ENCODE results near the gene LRBA. TPM values are rescaled to one million over a fixed set of nuclear protein-coding genes. Genes with fewer than 3 reads are reported as not detected.
"Not testable (repeated sequence)": the region's sequence is repeated elsewhere in the genome, so short reads cannot be mapped to it uniquely, and the experiment has no call there.

LRBA gene
- total and polyA plus RNA-seq, 9 of the 15 experiments (the other 6 are each of a cell fraction or from before 2014, with no cell fraction given): 24.2 to 88.7 (median 59.7) TPM

GRCh38 chr4:150960079-150960478 lies 55.0 kb downstream of the LRBA start:
- BruUV-seq (replicated peaks): no TSS peak
- ATAC-seq (peak; percentile 71), DNase-seq (ENCODE audit: extremely low read depth in 1 of 4, low spot score in 3 of 4) (peak; percentile 19 to 48 (median 34)), FAIRE-seq (peak; percentile 62)
- H3K9me3 ChIP-seq (replicated peaks; ENCODE audit: control insufficient read depth, insufficient read depth, low read depth, low read length): peaks cover 18% of the 10 kb centered on the region
- 78% methylated on average over 2 of the region's 2 CpGs for WGBS (ENCODE audit: insufficient coverage, low coverage, missing lambda C conversion rate)
- peaks cover 8% of the 10 kb centered on the region; the same call in 2 of the 3 replicates for H3K36me3 ChIP-seq (ENCODE audit: control insufficient read depth, insufficient read depth, low read length)
- in situ Hi-C loops (cut with MboI): no loop called here
- H3K27me3 ChIP-seq (ENCODE audit: control insufficient read depth in 2 of 2, insufficient read depth in 2 of 2, low read length in 2 of 2): no peaks in the 10 kb centered on the region
- POLR2A ChIA-PET: no interaction called here
- peaks cover 73% of the 10 kb centered on the region for H3K79me2 ChIP-seq (ENCODE audit: control insufficient read depth, insufficient read depth, low read length)
- H3K27ac ChIP-seq (ENCODE audit: extremely low read depth, low read depth, low read length): no peak overlapping the region
- no peak overlapping the region for H3K4me3 ChIP-seq
- CTCF ChIA-PET (ENCODE audit: low intra/inter-chr PET ratio): no interaction called here
- H3K4me2 ChIP-seq (ENCODE audit: insufficient read depth, low read length): no peak overlapping the region
- H3K9me1 ChIP-seq (ENCODE audit: control insufficient read depth, insufficient read depth, low read length): no peaks in the 10 kb centered on the region
- no peak overlapping the region for H2AFZ ChIP-seq (ENCODE audit: low read depth, low read length)
- no peaks in the 10 kb centered on the region for H4K20me1 ChIP-seq (replicated peaks; ENCODE audit: control insufficient read depth, insufficient read depth, low read length)
- intact Hi-C loops (cut with micrococcal nuclease): loop anchor here (5.0 kb wide), 1 partner anchor 93 kb away; no protein-coding TSS in a partner anchor
- H3K9ac ChIP-seq (ENCODE audit: insufficient read depth in 1 of 2, low read depth in 2 of 2, low read length in 2 of 2): no peak overlapping the region
- H3K4me1 ChIP-seq (replicated peaks in 1 of 2; ENCODE audit: control insufficient read depth in 2 of 2, insufficient read depth in 2 of 2, low read length in 2 of 2): no peaks in the 10 kb centered on the region; a peak in 1 of 5 replicates
- TF ChIP-seq, protein P1, sequence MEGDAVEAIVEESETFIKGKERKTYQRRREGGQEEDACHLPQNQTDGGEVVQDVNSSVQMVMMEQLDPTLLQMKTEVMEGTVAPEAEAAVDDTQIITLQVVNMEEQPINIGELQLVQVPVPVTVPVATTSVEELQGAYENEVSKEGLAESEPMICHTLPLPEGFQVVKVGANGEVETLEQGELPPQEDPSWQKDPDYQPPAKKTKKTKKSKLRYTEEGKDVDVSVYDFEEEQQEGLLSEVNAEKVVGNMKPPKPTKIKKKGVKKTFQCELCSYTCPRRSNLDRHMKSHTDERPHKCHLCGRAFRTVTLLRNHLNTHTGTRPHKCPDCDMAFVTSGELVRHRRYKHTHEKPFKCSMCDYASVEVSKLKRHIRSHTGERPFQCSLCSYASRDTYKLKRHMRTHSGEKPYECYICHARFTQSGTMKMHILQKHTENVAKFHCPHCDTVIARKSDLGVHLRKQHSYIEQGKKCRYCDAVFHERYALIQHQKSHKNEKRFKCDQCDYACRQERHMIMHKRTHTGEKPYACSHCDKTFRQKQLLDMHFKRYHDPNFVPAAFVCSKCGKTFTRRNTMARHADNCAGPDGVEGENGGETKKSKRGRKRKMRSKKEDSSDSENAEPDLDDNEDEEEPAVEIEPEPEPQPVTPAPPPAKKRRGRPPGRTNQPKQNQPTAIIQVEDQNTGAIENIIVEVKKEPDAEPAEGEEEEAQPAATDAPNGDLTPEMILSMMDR (IDR thresholded peaks at IDR 0.05 in 2 of 3, conservative IDR thresholded peaks at IDR 0.05 in 1 of 3; ENCODE audit: insufficient read depth in 2 of 3, low read depth in 1 of 3, low read length in 3 of 3): peak; percentile 37 to 42 (median 40); a peak in 4 of 6 replicates
- no peak for TF ChIP-seq ZNF507 (tag; conservative IDR thresholded peaks at IDR 0.05)

DNA sequence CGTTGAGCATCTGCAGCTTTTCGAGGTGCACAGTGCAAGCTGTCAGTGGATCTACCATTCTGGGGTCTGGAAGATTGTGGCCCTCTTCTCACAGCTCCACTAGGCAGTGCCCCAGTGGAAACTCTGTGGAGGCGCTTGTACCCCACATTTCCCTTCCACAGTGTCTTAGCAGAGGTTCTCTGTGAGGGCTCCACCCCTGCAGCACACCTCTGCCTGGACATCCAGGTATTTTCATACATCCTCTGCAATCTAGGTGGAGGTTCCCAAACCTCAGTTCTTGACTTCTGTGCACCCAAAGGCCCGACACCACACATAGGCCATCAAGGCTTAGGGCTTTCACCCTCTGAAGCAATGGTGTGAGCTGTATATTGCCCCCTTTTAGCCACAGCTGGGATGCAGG lies 57.1 kb downstream of the LRBA start:
- TF ChIP-seq TRIM24 (IDR thresholded peaks at IDR 0.05) (peak in 1 of 2 experiments; percentile 43; a peak in 1 of 4 replicates), CBX3 (IDR thresholded peaks at IDR 0.05; ENCODE audit: borderline replicate concordance in 1 of 2, low read length in 2 of 2) (peak in 1 of 2 experiments; percentile 94; a peak in 2 of 3 replicates), TRIM28 (IDR thresholded peaks at IDR 0.05) (peak; percentile 84), CHAMP1 (IDR thresholded peaks at IDR 0.05) (peak; percentile 58; the same call in 1 of the 2 replicates), CBX1 (IDR thresholded peaks at IDR 0.05; ENCODE audit: low read depth) (peak; percentile 89), CBX5 (IDR thresholded peaks at IDR 0.05; ENCODE audit: borderline replicate concordance, low read depth) (peak; percentile 98), ZFP36 (IDR thresholded peaks at IDR 0.05; ENCODE audit: low read depth, low read length, partially characterized antibody) (peak; percentile 60)
- TF ChIP-seq, protein P2, sequence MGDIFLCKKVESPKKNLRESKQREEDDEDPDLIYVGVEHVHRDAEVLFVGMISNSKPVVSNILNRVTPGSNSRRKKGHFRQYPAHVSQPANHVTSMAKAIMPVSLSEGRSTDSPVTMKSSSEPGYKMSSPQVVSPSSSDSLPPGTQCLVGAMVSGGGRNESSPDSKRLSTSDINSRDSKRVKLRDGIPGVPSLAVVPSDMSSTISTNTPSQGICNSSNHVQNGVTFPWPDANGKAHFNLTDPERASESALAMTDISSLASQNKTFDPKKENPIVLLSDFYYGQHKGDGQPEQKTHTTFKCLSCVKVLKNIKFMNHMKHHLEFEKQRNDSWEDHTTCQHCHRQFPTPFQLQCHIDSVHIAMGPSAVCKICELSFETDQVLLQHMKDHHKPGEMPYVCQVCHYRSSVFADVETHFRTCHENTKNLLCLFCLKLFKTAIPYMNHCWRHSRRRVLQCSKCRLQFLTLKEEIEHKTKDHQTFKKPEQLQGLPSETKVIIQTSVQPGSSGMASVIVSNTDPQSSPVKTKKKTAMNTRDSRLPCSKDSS (IDR thresholded peaks at IDR 0.05; ENCODE audit: low read depth, partially characterized antibody): peak; percentile 79
- H3K4me2 ChIP-seq (ENCODE audit: insufficient read depth, low read length); intact Hi-C loops (cut with micrococcal nuclease); H3K9me1 ChIP-seq (ENCODE audit: control insufficient read depth, insufficient read depth, low read length); H3K27me3 ChIP-seq (ENCODE audit: control insufficient read depth in 2 of 2, insufficient read depth in 2 of 2, low read length in 2 of 2); FAIRE-seq; H3K4me1 ChIP-seq (replicated peaks in 1 of 2; ENCODE audit: control insufficient read depth in 2 of 2, insufficient read depth in 2 of 2, low read length in 2 of 2); BruUV-seq (replicated peaks); ATAC-seq; in situ Hi-C loops (cut with MboI); H4K20me1 ChIP-seq (replicated peaks; ENCODE audit: control insufficient read depth, insufficient read depth, low read length); H3K9ac ChIP-seq (ENCODE audit: insufficient read depth in 1 of 2, low read depth in 2 of 2, low read length in 2 of 2); H3K27ac ChIP-seq (ENCODE audit: extremely low read depth, low read depth, low read length); H3K36me3 ChIP-seq (ENCODE audit: control insufficient read depth, insufficient read depth, low read length); H3K4me3 ChIP-seq; H2AFZ ChIP-seq (ENCODE audit: low read depth, low read length); CTCF ChIA-PET (ENCODE audit: low intra/inter-chr PET ratio): not testable (repeated sequence)
- Histone ChIP-seq H3K79me2 (ENCODE audit: control insufficient read depth, insufficient read depth, low read length) (peaks cover 75% of the 10 kb centered on the region), H3K9me3 (replicated peaks; ENCODE audit: control insufficient read depth, insufficient read depth, low read depth, low read length) (peaks cover 18% of the 10 kb centered on the region)
- DNase-seq (ENCODE audit: extremely low read depth in 1 of 4, low spot score in 3 of 4): peak in 1 of 4 experiments; percentile 25
- POLR2A ChIA-PET: interaction anchor here (1.2 kb wide), 1 partner anchor 13 kb away, joined by 3 read pairs; no protein-coding TSS in a partner anchor
- 98% methylated on average over 4 of the region's 4 CpGs for WGBS (ENCODE audit: insufficient coverage, low coverage, missing lambda C conversion rate)

Data from K562 (cell line).